Measurements from ENCODE around the gene CENPV.

GRCh38 chr17:16342979-16343378 is 10.3 kb downstream of the CENPV start:
- TF ChIP-seq CTCF (IDR thresholded peaks at IDR 0.05; ENCODE audit: poor library complexity) (no peak), EZH2 (IDR thresholded peaks at IDR 0.05; ENCODE audit: borderline replicate concordance) (no peak), EZH2phosphoT487 (IDR thresholded peaks at IDR 0.05; ENCODE audit: low read depth, severe bottlenecking, unreplicated experiment) (no peak)
